DND-41 (cell line): ENCODE results near the gene COG5.

Experiments used
- CTCF ChIP-seq: IDR thresholded peaks from 2 replicates; pipeline ENCODE4 v1.5.1; 2012; ENCODE audit warnings: borderline replicate concordance, low read length, moderate library complexity, mild to moderate bottlenecking; ENCODE audit not compliant: poor library complexity, severe bottlenecking; ENCODE audit errors: extremely low read depth
- EZH2 ChIP-seq: IDR thresholded peaks from 3 replicates; pipeline ENCODE4 v1.6.1; 2012; ENCODE audit warnings: borderline replicate concordance, low read depth, mild to moderate bottlenecking, moderate library complexity, low read length, inconsistent platforms; ENCODE audit not compliant: severe bottlenecking

- TF ChIP-seq CTCF (no peak), EZH2 (no peak)
Observed at GRCh38 chr7:107503687-107504086, 60.0 kb downstream of the COG5 start.
